Measurements from ENCODE around the gene POC1B.

DNA sequence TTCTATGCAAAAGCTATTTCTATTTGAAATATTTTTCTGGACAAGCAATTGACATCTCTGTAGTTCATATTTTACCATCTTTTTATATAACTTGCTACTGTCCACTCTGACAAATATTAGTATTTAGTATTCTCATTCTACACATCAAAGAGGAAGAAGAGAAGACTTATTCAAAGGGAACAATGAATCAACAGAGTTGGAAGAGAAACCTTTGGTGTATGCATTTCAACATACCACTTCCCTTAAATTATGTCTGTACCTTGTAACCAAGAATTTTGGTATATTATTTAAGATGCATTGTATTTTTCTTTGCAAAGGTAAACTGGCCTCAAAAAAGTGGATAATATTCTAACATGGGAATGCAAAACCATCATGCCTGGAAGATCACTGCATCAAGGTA is 101.5 kb downstream of the POC1B start:
- TF ChIP-seq POLR2AphosphoS5 (IDR thresholded peaks at IDR 0.05; ENCODE audit: low read depth, low read length) (no peak), POLR2A (IDR thresholded peaks at IDR 0.05; ENCODE audit: low read depth, low read length) (no peak)

Measured in GM12892 (cell line).